Left ventricle myocardium superior (tissue), 1 donor: ENCODE results near the gene OR10H1. TPM values are rescaled to one million over a fixed set of nuclear protein-coding genes. Genes with fewer than 3 reads are reported as not detected.
"Not testable (repeated sequence)": the region's sequence is repeated elsewhere in the genome, so short reads cannot be mapped to it uniquely, and the experiment has no call there.

ENCODE experiments used
- ATAC-seq: fragments of 200-7000 bp; cut with Tn5 transposase; one replicate; pipeline ENCODE4 v1.9.1; 2020; ENCODE audit warnings: mild to moderate bottlenecking, moderate library complexity
- DNase-seq: peaks from one replicate; pipeline ENCODE4 v3.0.0-alpha.2; 2020
- intact Hi-C: fragments of 100-400 bp; cut with micrococcal nuclease; formaldehyde crosslinking; loops from one replicate; pipeline ENCODE4 v1.11.0; 2022
- long read RNA-seq: library from polyadenylated mRNA; unstranded; transcript quantifications from one replicate; pipeline ENCODE4 v2.0.0, GENCODE V29; 2021
- total RNA-seq: library from RNA; stranded (reverse); fragmentation: NEBNext Ultra II Directional; extraction: Animal tissue kit (Norgen Biotek cat#: 25700); gene quantifications from one replicate; pipeline ENCODE4 v1.2.1, GENCODE V29; 2021
- donor health status: DM: no; HTN: yes; CAD: no; lungs with severe emphysema.

OR10H1 gene
- total RNA-seq: not detected
- long read RNA-seq: 0 reads

GRCh38 chr19:15815306-15815705 is at the start of gene OR10H1:
Gene OR10H1 (minus strand): TSS chr19:15815664. CDS start chr19:15808037, 7,627 bp downstream.
- intact Hi-C loops: no loop called here
- DNase-seq (no peak), ATAC-seq (no peak)

GRCh38 chr19:15864824-15865223 is 49.4 kb upstream of the OR10H1 start:
- ATAC-seq: no peak
- intact Hi-C loops: no loop called here

GRCh38 chr19:15863272-15863671 is 47.8 kb upstream of the OR10H1 start:
- no peak for ATAC-seq
- DNase-seq: no peak
- intact Hi-C loops: no loop called here

More at GRCh38 chr19:15864824-15865223, 49.4 kb upstream of the OR10H1 start:
- DNase-seq: no peak

GRCh38 chr19:15862444-15862843 is 47.0 kb upstream of the OR10H1 start:
- DNase-seq (no peak), ATAC-seq (no peak)
- intact Hi-C loops: no loop called here

DNA sequence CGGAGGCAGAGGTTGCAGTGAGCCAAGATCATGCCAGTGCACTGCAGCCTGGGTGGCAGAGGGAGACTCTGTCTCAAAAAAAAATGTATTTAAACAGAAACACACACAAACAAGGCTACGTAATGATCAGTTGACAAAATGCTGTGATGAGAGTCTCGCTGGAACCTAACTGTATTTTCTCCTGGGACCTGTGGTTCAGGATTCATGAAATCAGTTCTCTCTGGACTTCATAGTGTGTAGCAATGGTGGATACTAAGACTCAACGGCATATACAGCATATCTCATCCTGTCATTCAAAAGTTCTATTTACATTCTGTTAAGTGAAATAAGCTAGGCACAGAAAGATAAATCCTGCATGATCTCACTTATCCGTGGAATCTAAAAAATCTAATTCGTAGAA is 45.1 kb upstream of the OR10H1 start:
- intact Hi-C loops: no loop called here
- DNase-seq: no peak
- no peak for ATAC-seq

- ATAC-seq (no peak), DNase-seq (no peak)
- intact Hi-C loops: no loop called here
Measured at GRCh38 chr19:15859187-15859586, 43.7 kb upstream of the OR10H1 start.

DNA sequence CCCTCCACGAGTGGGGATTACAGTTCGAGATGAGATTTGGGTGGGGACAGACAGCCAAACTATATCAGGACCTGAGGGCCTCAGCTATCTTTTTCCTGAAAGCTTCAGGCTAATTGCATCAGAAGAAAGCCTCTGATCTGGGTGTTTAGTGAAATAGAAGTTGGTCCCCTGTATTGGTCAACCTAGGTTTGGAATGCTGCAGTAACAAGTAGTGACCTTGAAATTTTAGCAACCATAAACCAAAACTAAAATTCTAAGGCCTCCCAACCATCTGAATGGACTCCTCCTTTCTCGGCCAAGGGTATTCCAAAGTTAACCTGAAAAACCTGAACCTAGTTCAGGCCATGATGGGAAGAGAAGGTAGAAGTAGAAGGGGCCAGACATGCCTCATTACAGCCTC is 34.9 kb upstream of the OR10H1 start:
- DNase-seq (no peak), ATAC-seq (no peak)
- intact Hi-C loops: no loop called here

DNA sequence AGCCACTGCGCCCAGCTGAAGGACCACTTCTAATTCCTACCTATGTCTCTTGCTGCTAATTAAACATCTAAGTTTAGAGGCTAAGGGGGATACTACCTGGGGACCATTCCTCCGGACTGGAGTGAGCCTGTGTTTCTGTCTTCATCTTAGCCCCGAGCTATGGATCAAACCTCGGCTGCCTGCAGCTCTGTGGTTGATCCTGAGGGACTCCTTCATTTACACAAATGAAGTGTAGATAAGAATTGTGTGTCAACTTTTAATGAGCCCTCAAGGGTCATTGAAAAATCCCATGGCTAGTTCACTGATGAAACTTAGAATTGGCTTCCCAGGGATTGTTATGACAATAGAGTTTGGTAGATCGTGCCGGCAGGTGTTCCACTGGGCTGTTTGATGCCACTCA is 31.5 kb upstream of the OR10H1 start:
- no peak for DNase-seq
- intact Hi-C loops: no loop called here
- no peak for ATAC-seq

DNA sequence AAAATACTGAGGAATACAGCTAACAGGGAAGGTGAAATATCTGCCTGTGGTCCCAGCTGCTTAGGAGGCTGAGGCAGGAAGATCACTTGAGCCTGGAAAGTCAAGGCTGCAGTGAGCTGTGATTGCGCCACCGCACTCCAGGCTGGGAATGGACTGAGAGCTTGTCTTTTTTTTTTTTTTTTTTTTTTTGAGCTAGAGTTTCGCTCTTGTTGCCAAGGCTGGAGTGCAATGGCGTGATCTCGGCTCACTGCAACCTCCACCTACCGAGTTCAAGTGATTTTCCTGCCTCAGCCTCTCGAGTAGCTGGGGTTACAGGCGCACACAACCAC is 28.4 kb upstream of the OR10H1 start:
- intact Hi-C loops, ATAC-seq: not testable (repeated sequence)
- DNase-seq: peak; percentile 40

DNA sequence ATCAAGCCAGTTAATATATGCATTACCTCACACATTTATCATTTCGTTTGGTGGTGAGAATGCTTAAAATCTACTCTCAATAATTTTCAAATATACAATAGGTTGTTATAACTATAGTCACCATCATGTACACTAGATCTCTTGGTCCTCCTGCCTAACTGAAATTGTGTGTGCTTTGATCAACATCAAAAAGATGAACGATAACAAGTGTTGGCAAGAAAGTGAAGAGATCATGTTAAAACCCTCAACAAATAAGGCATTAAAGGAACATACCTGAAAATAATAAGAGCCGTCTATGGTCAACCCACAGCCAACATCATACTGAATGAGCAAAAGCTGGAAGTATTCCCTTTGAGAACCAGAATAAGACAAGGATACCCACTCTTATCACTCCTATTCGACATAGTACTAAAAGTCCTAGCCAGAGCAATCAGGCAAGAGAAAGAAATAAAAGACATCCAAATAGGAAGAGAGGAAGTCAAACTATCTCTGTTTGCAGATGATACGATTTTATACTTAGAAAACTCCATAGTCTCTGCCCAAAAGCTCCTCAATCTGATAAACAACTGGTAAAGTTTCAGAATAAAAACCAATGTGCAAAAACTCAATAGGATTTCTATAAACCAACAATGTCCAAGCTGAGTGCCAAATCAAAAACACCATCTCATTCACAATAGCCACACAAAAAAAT is 27.9 kb upstream of the OR10H1 start:
- ATAC-seq (no peak), DNase-seq (no peak)
- intact Hi-C loops: no loop called here

GRCh38 chr19:15841875-15842569 is 26.6 kb upstream of the OR10H1 start:
- intact Hi-C loops: no loop called here
- ATAC-seq: no peak
- DNase-seq: no peak

DNA sequence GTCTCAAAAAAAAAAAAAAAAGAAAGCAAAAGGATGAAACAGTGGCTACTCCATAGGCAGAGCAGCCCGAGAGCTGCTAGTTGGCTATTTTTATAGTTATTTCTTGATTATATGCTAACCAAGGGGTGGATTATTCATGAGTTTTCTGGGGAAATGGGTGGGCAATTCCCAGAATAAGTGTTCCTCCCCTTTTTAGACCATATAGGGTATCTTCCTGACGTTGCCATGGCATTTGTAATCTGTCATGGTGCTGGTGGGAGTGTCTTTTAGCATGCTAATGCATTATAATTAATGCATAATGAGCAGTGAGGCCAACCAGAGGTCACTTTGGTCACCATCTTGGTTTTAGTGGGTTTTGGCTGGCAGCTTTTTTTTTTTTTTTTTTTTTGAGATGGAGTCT is 25.4 kb upstream of the OR10H1 start:
- DNase-seq (no peak), ATAC-seq (no peak)
- intact Hi-C loops: no loop called here

GRCh38 chr19:15839888-15840287 is 24.4 kb upstream of the OR10H1 start:
- ATAC-seq, intact Hi-C loops, DNase-seq: not testable (repeated sequence)

DNA sequence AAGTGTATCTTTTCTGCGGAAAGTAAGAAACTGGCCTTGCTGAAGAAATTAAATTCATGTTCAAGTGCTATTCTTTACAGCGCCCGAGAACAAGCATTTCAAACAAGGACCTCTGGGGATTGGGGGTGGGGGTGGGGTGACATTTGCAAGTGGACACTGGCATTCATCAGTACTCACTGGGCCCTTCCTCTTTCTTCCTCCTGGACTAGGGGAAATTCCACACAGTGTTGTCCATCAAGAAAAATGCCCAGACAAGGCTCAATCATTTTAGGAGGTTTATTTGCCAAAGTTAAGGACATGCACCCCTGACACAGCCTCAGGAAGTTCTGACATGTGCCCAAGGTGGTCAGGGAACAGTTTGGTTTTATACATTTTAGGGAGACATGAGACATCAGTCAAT is 22.9 kb upstream of the OR10H1 start:
- no peak for ATAC-seq
- no peak for DNase-seq
- intact Hi-C loops: no loop called here

DNA sequence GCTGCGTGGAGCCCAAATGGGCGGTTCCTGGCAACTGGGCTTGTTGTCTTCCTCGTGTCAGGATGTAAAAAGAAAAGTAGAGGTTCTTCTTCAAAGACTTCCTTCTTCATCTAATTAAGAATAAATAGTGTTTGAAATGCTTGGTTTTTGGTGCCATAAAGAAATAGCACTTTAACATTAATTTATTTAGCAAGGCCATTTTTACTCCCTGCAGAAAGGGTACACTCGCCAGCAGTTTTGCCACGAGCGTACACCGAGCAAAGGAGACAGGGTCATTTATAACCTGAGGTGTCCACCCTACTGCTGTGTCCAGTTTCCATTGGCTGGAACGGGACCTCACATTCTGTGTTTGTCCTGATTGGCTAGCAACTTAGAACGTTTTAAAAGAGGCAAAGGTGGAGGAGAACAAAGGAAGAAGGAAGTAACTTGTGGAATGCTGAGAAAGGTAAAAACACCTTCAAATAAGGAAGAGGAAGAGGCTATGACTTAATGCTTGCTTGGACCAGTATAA is 21.8 kb upstream of the OR10H1 start:
- ATAC-seq (peak; percentile 31), DNase-seq (peak; percentile 33)
- intact Hi-C loops: no loop called here

- intact Hi-C loops: no loop called here
- peak; percentile 100 for ATAC-seq
- DNase-seq: peak; percentile 97
Measured at GRCh38 chr19:15836330-15837220, 21.1 kb upstream of the OR10H1 start.

GRCh38 chr19:15835565-15836329 is 20.3 kb upstream of the OR10H1 start:
- DNase-seq, intact Hi-C loops: not testable (repeated sequence)

GRCh38 chr19:15834232-15834631 is 18.8 kb upstream of the OR10H1 start:
- intact Hi-C loops, DNase-seq, ATAC-seq: not testable (repeated sequence)

More at GRCh38 chr19:15835565-15836329, 20.3 kb upstream of the OR10H1 start:
- not testable (repeated sequence) for ATAC-seq

GRCh38 chr19:15831626-15832025 is 16.2 kb upstream of the OR10H1 start:
- intact Hi-C loops: no loop called here
- DNase-seq (no peak), ATAC-seq (no peak)
